HS-5 (cell line): Measurements from ENCODE around the gene USP31.
A peak's percentile ranks its signal among the peaks of the same experiment; 100 is the strongest.

Experiments used
- DNase-seq: peaks from one replicate; pipeline ENCODE4 v3.0.0-alpha.2; 2012; ENCODE audit warnings: low read depth

The USP31 gene

DNA sequence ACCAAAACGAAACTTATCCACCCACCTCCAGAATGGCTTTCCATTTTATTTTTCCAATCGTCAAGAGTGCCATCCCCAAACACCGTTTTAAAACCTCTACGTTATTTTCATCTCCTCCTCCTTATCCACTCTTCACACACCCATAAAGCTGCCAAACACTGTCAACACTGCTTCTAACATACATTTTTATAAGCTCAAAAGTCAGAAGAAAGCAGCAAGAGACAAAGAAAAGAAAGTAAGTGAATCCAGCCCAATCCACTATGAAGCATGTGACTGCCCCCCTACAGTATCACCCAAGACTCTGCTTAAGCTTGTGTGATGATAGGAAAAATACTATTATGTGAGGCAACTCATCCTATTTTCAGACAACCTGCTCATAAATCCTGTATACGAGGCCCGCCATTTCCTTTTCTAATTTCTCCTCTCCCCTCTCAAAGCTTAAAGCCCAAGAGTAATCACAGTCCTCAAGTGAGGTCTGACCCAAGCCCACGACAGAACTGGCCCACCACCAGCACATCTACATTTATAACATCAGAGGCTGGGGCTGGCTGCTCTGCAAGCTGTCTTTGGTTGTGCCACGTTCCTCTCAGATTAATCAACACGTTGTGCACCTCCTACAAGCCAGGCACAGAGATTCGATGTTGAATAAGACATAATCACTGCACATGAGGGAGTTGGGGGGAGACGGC lies 16.3 kb downstream of the USP31 start:
- DNase-seq: no peak

DNA sequence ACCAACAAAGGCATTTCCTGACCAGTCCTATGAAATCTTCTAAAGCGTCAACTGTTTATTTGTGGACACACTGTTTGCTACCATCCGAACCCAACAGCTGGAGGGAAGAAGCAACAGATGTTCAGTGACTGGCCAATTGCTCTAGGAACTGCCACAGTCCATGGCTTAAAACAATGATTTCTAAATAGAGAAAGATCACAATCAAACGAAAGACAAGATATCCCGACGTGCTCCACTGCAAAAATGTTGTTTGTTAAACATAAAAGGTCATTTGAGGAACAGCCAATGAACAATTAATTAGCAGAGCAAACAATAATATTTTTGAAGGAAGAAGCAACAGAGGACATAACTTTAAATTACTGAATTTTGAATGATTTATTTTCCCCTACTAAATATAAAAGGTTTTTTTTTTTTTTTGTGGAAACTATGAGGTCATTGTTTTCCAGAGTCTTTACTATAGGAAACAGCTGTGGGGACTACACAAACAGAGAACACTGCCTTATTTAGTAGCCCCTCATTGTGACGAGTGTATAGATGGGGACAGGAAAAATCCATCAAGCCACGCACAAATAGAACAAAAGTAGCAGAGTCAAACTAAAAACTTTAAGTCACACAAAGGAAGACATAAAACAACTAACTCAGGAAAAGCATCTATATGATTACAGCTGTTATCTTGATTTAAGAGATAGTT lies 17.2 kb downstream of the USP31 start:
- DNase-seq: no peak

DNA sequence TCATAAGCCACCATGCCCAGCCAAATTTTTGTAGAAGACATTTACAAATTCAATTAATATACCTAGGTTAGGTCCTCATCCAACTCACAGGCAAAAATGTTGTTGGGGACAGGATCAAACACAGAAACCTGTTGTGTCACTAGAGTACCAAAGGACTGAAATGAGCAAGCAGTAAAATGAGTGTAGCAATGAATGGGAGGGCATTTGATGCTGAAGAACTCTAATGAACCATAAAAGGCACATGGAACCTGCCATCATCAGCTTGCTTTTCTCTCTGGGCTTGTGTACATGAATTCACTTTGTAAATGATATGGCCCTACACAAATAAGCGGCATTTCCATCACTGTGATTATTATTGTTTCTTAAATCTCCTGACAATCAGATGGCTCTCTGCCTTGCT lies 17.8 kb downstream of the USP31 start:
- no peak for DNase-seq

DNA sequence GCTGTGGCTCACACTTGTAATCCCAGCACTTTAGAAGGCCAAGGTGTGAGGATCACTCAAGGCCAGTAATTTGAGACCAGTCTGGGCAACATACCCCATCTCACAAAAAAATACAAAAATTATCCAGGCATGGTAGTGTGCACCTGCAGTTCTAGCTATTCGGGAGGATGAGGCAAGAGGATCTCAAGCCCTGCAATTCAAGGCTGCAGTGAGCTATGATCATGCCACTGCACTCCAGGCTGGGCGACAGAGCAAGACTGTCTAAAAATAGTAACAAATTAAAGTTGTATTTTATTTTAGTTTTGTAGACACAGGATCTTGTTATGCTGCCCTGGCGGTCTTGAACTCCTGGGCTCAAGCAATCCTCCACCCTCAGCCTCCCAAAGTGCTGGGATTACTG lies 18.2 kb downstream of the USP31 start:
- DNase-seq: no peak

DNA sequence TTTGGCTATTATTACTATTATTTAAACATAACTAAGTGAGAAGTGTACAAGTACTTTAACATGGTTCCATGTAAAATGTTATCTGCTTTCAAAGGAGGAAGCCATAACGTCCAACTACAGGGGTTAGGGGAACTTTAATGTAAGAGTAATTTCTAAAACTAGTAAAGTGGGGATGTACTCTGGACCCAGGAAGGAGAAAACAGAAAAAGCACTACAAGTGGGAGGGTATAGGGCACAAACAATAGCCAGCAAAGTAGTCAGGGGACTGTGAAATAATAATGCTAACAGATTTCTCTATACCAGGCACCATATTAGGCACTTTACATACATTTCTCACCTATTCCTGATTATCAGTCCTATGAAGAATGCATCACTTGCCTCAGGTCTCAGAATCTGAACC lies 19.6 kb downstream of the USP31 start:
- DNase-seq: no peak

DNA sequence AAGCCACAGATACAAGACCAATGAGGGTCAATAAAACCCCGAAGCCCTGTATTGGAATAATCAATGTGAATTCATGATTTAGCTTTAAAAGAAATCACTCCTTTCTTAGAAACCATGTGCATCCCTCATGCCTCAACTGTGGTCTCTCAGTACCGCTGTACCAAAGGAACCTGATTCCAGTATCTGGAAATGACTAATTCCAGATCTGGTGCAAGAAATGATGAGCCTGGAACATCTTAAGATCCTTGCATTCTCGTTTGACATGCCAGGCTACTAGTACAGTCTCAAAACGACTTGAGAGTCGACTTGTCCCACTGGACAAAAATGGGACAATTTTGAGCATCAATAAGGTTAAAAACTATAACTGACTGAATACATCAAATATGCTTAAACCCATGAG lies 21.2 kb downstream of the USP31 start:
- no peak for DNase-seq

DNA sequence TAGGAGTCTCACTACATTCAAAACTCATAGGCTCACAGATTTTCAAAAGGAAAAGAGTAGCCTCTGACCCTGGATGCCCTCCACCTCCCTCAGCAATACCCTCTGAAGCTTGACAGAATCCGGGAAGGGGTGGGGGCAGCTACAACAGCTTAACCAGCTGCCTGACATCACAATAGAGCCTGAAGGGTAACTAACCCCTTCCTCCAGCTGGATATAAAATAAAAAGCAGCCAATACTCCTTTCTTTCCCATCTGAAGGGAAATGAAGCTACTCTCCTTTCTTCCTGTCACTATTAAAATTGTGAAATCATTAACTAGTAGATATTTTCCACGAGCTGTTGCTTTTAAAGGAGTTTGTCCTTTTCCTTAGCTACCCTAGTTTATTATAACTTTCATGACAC lies 24.0 kb downstream of the USP31 start:
- DNase-seq: no peak

DNA sequence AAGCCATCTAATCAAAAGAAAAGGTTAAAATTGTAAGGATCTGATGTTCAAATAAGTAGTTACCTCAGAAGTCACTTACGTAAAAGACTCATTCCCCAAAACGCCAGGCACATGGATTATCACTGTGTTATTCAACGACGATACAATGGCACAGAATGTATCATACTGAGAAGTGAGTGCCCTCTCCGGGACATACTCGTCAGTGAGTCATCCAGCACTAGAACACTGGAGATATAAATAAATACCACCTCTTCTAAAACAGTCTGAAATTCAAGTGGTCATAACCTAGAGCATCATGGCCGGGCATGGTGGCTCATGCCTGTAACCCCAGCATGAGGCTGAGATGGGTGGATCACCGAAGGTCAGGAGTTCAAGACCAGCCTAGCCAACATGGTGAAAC lies 24.9 kb downstream of the USP31 start:
- DNase-seq: peak; percentile 49

DNA sequence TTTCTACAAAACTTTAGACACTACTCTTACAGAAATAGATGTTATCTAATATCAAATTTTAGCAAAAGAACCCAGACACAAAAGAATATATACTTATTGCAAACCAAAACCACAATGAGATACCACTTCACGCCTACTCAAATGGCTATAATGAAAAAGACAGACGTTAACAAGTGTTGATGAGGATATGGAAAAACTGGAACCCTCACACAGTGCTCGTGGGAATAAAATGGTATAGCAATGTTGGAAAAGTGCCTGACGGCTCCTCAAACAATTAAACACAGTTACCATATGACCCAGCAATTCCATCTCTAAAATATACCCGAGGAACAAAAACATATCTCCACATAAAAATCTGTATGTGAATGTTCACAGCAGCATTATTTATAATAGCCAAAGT lies 27.1 kb downstream of the USP31 start:
- DNase-seq: no peak

DNA sequence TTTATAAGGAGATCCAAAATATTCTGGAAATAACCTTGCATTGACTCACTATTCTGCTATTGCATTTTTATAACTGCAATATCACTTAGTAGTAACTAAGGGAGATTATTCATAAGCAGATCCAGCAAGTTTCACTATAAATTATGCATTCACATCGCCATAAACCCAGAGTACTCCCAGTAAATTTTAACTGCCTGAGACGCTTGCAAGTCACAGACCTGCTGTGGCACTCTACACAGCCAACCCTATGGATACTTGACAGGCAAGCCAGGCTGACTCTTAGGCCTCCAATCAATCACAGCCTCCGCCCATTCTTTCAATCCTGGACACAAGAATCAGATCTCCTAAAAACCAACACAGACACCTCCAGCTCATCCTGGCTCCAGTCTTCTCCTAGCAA lies 28.2 kb downstream of the USP31 start:
- DNase-seq: no peak

DNA sequence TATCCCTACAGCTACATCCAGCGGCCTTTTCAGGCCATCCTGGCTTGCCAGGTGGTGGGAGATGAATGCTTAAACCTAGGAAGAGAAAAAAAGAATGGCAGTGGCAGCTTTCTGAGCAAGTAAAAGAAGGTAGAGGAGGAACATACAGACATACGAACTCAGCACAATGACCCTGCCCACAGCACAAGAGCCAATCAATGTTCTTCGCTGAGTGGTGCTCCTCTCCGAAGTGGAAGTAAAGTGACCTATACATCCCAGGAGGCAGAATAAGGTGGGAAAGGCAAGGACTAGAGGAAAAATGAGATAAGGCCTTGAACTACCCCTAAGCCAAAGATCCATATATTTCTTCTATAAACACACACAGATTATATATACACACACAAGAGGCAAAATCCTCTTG lies 28.7 kb downstream of the USP31 start:
- no peak for DNase-seq

DNA sequence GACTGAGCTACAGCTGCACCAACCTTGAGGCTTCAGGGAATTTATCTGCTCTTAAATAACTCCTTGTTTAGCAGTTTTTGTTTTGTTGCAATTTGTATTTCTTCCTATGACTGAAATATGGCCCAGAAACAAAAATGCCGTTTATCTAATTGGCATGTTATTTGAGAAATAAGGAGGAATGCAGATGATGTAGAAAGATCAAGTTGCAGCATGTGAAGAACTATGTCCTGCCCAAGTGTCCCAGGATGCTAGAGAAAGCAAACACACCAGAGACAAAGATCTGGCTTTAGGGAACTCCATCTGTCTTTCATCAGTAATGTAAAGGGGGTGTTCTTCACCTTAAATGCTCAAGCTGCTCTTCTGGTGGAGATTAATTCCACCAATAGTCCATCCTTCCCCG lies 29.7 kb downstream of the USP31 start:
- DNase-seq: no peak

DNA sequence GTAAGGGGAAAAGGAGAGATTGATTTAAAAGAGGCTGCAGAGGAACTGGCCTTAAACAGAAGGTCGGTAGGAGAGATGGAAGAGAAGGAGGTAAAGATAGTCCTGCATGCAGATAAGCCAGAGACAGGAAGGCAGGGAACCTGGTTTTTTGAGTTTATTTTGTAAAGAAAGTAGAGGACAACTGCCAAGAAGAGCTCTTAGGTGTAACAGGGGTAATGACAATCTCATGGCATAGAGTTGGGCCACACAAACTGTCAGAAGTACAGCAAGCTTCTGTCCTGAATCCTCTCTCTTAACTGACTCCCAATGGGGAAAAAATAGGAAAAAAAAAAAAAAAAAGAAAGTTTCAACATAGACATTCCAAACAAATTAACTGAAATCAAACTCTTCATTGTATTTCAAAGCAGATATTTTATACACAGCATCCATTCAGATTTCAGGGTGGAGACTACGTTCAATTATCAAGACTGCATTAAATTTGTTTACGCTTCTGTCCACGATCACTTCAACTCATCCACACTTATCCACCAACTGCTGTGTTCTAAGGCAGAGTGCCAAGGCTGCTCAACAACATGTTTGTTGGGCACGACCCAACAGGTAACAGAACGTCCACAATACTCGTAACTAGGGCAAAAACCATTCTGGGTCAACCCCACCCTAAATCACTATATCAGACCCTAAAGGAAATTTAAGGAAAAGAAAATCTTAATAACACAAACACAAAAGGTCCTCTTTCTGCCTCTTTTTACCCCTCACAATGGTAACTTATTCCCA lies 34.9 kb downstream of the USP31 start:
- DNase-seq: no peak

DNA sequence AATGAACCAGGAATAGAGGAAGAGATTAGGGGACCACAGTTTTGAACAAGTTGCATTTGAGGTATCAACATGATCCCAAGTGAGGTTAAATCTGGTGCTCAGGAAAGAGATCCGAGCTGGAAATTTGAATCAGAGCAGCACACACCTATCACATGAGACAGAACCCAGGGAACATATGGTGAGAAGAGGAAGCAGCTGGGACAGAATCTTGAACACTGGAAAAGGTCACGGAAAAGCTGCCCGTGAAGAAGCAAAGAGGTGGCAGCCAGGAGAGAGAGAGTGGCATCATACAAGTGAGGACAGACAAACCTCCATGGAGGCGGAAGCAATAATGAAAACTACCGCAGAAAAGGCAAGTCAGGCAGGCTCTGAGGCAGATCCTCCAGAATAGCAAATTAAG lies 36.1 kb downstream of the USP31 start:
- no peak for DNase-seq

DNA sequence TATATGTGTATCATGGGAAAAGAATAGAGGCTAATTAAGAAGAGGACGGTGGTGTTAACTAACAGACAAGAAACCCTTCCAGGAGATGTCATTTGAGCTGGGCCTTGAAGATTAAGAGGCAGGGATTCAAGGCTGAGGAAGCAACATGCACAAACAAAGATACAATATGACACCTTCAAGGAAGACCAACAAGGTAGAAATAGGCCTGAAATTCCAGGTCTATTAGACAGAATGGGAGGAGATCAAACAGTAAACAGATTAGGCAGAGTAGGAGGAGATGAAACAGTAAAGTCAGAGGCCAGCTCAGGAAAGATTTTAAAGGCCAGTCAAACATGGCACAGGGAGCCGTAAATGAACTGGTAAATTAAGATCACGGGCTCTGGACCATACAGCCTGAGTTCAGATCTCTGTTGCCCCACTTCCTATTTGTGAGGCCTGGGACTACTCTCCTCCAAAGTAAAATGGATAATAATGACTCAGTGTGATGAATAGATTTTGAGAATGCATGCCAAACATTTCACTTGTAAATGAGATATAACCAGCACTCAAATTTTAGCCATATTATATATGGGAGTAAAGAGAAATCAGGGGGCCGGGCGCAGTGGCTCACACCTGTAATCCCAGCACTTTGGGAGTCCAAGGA lies 38.9 kb downstream of the USP31 start:
- no peak for DNase-seq

DNA sequence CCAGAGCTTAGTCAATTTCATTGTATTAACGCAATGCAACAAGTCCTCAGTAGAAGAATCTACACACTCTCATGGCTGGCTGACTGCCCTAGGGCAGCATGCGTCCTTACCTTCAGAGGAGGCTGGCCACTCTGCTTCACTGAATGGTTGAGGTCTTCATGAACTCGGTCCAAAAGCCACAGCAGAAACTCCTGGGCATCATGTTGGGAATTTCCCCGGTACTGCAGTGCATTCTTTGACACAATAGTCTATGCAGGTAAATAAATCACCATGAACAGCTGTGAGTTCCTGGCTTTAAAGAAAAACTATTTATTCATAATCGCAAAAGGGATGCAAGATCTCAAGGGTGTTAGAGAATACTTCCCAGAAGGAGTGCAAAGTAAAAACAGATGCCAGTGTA lies 41.3 kb downstream of the USP31 start:
- DNase-seq: no peak

DNA sequence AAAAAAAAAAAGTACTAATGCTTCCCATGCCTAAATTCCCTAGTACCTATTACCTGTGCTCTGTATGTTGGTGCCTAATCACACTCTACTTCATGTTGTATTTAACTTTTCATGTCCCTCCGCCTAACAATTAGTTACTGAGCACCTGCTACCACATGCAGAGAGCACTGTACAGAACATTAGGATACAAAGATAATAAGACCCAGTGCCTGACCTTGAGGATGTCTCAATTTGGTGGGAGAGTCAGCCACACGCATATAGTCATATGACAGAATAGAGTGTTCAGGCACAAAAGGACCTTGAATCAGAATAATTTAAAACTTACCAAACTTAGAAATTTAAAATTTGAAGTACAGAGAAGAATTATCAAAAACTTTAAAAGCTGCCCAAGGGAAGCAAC lies 42.1 kb downstream of the USP31 start:
- no peak for DNase-seq

DNA sequence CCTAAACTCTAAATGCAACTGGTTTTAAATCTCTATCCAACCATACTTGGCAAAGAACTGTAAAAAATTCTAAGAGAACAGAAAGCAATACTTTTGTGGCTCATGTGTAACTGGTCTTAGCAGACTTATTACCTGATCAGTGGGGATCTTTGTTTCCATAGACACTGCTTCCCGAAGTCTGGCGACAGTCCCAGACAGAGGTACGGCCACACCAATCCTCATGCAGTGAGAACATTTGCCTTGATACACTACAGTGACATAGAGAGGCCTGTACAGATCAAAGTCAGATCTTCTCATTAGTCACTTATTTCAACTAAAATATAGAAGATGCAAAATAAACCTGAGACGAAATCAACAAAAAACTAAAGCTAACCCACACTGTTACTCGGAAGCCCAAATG lies 43.9 kb downstream of the USP31 start:
- DNase-seq: no peak

DNA sequence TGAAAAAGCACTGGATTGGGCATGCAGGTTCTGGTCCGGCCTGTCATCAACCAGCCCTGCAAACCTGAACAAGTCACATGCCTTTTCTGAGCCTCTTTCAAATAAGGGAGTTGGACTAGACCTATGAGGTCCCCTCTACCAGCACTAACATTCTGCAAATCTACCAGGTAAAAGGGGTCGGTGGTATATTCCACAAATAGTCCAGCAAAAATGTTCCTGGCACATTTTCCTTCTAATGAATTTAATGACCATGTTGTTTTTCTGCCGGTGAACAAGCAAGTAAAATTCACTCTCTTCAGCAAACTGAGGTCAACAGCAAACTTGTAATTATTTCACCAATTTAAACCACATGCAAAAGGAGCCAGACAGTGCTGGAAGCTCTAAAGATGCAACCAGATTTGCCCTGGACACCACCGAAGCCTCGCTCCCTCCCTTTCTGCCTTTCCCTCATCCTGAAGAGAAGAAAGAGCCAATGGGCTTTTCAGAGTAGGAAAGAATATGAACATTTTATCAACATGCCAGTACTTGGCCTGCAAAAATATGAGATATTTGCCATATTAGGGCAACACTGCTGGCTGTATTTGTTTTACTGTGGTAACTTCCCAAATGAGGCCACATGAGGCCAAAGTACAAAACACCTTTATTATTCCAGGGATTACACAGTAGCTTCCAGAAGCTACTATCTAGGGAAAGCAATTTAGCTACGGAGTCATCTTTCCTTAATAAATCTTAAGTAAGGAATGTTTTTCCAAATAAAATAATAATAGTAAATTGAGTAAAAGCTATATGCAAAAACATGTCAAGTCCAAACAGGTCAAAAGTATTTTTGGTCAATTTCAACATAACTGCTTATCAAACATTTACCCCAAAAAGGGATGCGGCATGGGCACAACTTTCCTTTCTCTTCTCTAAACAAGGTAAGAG lies 45.0 kb downstream of the USP31 start:
- DNase-seq: no peak

DNA sequence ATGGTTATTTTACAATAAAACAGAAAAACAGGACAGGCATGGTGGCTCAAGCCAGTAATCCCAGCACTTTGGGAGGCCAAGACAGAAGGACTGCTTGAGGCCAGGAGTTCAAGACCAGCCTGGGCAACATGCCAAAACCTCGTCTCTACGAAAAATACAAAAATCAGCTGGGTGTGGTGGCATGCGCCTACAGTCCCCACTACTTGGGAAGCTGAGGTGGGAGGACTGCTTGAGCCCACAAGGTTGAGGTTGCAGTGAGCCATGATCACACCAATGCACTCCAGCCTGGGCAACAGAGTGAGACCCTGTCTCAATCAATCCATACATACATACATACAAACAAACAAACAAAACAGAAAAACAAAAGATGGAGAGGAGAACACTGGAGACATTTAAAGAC lies 45.6 kb downstream of the USP31 start:
- no peak for DNase-seq

DNA sequence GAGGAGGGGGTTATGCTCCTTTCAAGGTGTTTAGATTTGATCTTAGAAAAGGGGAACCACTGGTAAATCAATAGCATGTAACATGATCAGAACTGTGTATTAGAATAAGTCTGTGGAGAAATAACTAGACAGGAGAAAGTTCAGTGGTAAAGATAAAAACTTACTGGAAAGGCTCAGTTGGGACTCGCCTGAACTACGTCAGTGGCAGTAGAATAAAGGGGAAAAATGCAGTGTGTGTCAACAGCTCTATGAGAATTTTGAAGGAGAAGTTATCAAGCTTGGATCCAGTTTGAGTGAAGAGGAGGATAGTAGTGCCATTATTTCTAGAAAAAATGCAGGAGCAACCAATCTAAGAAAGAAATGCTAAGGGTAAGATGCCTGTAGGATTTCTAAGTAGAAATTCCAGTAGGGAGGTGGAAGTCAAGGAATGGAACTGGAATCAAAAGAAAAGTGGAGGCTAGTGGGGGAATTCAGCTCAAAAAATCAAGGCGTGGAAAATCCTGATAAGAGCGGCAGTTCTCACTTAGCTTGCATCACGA lies 48.2 kb downstream of the USP31 start:
- no peak for DNase-seq
